BE2C (cell line): ENCODE data around the gene PREX1. TPM values are rescaled to one million over a fixed set of nuclear protein-coding genes. Genes with fewer than 3 reads are reported as not detected.
"Not testable (repeated sequence)": the region's sequence is repeated elsewhere in the genome, so short reads cannot be mapped to it uniquely, and the experiment has no call there.

Experiments used
- DNase-seq: peaks from one replicate; pipeline ENCODE4 v3.0.0-alpha.2; 2020
- H3K27me3 ChIP-seq: fragments of 250-450 bp; sonication (Bioruptor Pico); 2 replicates; pipeline ENCODE4 v1.5.1; 2020; ENCODE audit warnings: mild to moderate bottlenecking
- H3K36me3 ChIP-seq: fragments of 250-450 bp; sonication (Bioruptor Pico); 2 replicates; pipeline ENCODE4 v1.5.1; 2020; ENCODE audit warnings: mild to moderate bottlenecking
- H3K4me1 ChIP-seq: fragments of 250-450 bp; sonication (Bioruptor Pico); 2 replicates; pipeline ENCODE4 v1.5.1; 2020
- H3K4me3 ChIP-seq: 2 replicates; pipeline ENCODE4 v1.5.1; 2011; ENCODE audit warnings: low read depth, low read length
- H3K9me3 ChIP-seq: fragments of 250-450 bp; sonication (Bioruptor Pico); 2 replicates; pipeline ENCODE4 v1.5.1; 2020
- polyA plus RNA-seq: library from polyadenylated mRNA; unstranded; fragments of >200 nt; gene quantifications from one replicate; pipeline ENCODE4 v1.2.1, GENCODE V29; 2012; ENCODE audit warnings: low read depth, missing spikeins; ENCODE audit not compliant: insufficient read length, insufficient read depth
- TF ChIP-seq, protein P1 (sequence below): IDR thresholded peaks from 2 replicates; pipeline ENCODE4 v1.5.1; 2012; ENCODE audit warnings: mild to moderate bottlenecking, low read depth, low read length

Gene PREX1, protein sequence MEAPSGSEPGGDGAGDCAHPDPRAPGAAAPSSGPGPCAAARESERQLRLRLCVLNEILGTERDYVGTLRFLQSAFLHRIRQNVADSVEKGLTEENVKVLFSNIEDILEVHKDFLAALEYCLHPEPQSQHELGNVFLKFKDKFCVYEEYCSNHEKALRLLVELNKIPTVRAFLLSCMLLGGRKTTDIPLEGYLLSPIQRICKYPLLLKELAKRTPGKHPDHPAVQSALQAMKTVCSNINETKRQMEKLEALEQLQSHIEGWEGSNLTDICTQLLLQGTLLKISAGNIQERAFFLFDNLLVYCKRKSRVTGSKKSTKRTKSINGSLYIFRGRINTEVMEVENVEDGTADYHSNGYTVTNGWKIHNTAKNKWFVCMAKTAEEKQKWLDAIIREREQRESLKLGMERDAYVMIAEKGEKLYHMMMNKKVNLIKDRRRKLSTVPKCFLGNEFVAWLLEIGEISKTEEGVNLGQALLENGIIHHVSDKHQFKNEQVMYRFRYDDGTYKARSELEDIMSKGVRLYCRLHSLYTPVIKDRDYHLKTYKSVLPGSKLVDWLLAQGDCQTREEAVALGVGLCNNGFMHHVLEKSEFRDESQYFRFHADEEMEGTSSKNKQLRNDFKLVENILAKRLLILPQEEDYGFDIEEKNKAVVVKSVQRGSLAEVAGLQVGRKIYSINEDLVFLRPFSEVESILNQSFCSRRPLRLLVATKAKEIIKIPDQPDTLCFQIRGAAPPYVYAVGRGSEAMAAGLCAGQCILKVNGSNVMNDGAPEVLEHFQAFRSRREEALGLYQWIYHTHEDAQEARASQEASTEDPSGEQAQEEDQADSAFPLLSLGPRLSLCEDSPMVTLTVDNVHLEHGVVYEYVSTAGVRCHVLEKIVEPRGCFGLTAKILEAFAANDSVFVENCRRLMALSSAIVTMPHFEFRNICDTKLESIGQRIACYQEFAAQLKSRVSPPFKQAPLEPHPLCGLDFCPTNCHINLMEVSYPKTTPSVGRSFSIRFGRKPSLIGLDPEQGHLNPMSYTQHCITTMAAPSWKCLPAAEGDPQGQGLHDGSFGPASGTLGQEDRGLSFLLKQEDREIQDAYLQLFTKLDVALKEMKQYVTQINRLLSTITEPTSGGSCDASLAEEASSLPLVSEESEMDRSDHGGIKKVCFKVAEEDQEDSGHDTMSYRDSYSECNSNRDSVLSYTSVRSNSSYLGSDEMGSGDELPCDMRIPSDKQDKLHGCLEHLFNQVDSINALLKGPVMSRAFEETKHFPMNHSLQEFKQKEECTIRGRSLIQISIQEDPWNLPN (N-terminal part only)
- polyA plus RNA-seq: 8.8 TPM

DNA sequence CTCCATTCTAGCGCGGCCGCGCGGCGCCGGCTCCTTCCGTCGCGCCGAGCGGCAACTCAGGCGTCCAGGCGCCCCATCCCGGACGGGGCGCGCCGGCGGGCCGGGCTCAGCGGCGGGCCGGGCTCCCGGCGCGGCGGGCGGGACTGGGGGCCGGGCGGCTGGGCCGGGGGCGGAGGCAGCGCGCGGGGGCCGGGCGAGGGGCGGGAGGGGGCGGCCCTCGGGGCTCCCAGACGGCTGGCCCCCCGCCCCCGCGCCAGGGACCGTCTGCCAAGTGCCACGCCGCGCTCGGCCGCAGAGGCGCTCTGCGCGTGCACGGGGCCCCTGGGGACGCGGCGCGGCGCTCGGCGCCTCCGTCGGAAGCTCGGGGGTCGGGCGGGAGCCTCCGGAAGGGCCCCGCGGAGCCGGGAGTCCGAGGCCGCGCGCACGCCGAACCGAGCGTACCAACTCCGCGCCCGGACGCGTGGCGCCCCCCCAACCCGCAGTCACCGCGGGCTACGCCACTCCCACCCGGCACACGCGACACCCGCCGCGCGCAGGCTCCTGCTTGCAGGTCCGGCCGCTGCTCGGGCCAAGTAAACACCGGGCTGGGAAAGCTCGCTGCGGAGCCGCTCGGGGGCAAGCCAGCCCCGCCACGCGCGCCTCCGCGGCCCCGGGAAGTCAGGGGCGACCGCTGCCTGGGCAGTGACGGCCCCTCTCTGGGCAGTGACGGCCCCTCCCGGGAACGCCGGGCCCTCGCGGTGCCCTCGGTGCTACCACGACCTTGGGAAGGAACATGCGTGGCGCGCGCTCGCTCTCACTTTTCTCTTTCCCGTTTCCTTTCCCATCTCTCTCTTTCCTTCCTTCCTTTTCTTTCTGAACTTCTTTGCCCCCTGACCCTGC lies at the start of gene PREX1:
Gene PREX1 (minus strand): TSS at position 145 of the 879 bp plus-strand sequence. CDS start 139 bp downstream, at position 6.
- Histone ChIP-seq H3K36me3 (no peaks in the 10 kb centered on the region), H3K4me1 (no peaks in the 10 kb centered on the region), H3K4me3 (peak within 1 kb of the TSS; percentile 68), H3K27me3 (peaks cover 9% of the 10 kb centered on the region), H3K9me3 (no peaks in the 10 kb centered on the region)
- peak; percentile 86 for DNase-seq
- TF ChIP-seq, protein P1, sequence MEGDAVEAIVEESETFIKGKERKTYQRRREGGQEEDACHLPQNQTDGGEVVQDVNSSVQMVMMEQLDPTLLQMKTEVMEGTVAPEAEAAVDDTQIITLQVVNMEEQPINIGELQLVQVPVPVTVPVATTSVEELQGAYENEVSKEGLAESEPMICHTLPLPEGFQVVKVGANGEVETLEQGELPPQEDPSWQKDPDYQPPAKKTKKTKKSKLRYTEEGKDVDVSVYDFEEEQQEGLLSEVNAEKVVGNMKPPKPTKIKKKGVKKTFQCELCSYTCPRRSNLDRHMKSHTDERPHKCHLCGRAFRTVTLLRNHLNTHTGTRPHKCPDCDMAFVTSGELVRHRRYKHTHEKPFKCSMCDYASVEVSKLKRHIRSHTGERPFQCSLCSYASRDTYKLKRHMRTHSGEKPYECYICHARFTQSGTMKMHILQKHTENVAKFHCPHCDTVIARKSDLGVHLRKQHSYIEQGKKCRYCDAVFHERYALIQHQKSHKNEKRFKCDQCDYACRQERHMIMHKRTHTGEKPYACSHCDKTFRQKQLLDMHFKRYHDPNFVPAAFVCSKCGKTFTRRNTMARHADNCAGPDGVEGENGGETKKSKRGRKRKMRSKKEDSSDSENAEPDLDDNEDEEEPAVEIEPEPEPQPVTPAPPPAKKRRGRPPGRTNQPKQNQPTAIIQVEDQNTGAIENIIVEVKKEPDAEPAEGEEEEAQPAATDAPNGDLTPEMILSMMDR: no peak

DNA sequence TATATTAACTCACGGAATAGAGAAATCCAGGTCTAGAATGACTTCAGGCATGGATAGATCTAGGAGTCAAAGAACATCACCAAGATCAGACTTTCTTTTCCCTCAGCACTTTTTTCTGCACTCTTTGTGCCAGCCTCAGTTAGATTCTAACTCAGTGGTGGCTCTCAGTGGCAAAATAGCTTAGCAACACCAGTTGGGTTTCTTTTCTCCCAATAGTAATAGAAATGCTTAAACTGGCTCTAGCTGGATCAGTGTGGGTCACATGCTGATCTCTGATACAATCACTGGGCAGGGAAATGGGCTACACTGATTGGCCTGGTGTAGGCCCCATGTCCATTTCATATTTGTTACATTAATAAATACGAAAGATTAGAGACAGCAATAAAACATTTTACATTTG lies 49.5 kb upstream of the PREX1 start:
- no peaks in the 10 kb centered on the region for H3K36me3 ChIP-seq
- peaks cover 4% of the 10 kb centered on the region; the same call in 1 of the 2 replicates for H3K4me1 ChIP-seq
- TF ChIP-seq, protein P1: no peak
- H3K9me3 ChIP-seq: no peaks in the 10 kb centered on the region
- no peaks in the 10 kb centered on the region for H3K27me3 ChIP-seq
- H3K4me3 ChIP-seq: no peak overlapping the region
- DNase-seq: no peak

DNA sequence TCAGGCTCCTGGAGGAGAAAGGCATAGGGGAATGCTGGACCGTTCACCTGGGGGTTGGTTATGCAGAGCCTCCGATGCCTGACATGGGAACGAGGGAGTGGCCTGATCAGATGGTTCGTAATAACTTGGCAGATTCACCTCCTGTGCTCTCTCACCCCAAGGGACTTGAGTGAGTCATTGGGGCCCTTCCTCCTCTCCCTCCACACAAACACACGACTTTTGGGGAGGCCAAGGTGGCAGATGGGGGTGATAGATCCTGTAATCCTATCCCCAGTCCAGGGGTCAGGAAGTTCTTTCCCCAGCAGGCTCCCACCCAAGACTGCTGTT lies 48.1 kb upstream of the PREX1 start:
- no peak overlapping the region for H3K4me3 ChIP-seq
- no peaks in the 10 kb centered on the region for H3K27me3 ChIP-seq
- H3K36me3 ChIP-seq: no peaks in the 10 kb centered on the region
- DNase-seq: no peak
- no peaks in the 10 kb centered on the region for H3K9me3 ChIP-seq
- TF ChIP-seq, protein P1: no peak
- H3K4me1 ChIP-seq: peaks cover 4% of the 10 kb centered on the region; the same call in 1 of the 2 replicates

DNA sequence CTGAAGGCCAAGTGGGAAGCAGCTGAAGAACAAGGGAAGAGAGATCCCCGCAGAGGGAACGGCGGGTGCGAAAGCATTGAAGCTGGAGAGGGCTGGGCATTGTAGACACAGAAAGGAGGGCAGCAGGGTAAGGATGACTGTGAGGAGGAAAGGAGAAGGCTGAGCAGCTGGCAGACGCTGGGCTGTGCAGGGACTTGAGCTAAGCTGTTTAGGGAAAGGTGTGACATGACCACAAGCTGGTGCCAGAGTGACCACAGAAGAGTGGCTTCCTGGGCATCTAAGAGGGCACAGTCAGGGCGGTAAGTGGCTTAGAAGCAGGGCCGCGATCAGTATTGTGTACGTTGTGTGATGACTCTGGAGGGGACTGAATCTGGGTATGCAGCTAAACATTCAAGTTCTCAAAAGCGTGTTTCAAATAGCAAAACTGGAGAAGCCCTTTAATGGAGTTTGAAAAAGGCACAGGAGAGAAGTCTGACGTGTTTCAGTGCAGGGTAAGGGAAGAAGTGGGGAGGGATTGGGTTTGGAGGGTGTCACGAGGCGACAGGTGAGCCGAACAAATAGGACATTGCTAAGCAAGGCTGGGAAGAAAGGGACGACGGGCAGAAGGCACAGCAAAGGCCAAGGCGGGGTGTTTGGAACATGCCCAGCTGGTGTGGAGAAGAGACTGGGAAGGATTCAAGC lies 47.6 kb upstream of the PREX1 start:
- DNase-seq: no peak
- no peaks in the 10 kb centered on the region for H3K9me3 ChIP-seq
- H3K4me3 ChIP-seq: no peak overlapping the region
- H3K36me3 ChIP-seq: no peaks in the 10 kb centered on the region
- no peaks in the 10 kb centered on the region for H3K27me3 ChIP-seq
- peaks cover 4% of the 10 kb centered on the region; the same call in 1 of the 2 replicates for H3K4me1 ChIP-seq
- TF ChIP-seq, protein P1: no peak

DNA sequence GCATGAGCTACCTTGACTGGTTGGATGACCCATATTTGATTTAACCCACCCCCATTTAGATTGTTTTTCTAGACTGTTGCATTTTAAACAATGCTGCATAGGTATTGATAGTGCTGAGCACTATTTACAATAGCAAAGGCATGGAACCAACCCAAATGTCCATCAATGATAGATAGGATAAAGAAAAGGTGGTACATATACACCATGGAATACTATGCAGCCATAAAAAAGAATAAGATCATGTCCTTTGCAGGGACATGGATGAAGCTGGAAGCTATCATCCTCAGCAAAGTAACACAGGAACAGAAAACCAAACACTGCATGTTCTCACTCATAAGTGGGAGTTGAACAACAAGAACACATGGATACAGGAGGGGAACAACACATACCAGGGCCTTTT lies 41.6 kb upstream of the PREX1 start:
- H3K9me3 ChIP-seq, H3K36me3 ChIP-seq, DNase-seq, H3K4me1 ChIP-seq, H3K4me3 ChIP-seq, H3K27me3 ChIP-seq: not testable (repeated sequence)
